Liver (tissue), 9 donors: ENCODE measurements around the gene PCYT1A. TPM values are rescaled to one million over a fixed set of nuclear protein-coding genes. Genes with fewer than 3 reads are reported as not detected.

Experiments used
- DNase-seq: peaks from one replicate; pipeline ENCODE4 v3.0.0-alpha.2; 2017; ENCODE audit warnings: low spot score
- H3K27ac ChIP-seq, 2 donors: one replicate each; pipeline ENCODE4 v1.7.0; 2013; ENCODE audit warnings: inconsistent platforms in 2 of 2, low read length in 2 of 2, control low read depth in 1 of 2, low read depth in 1 of 2, mild to moderate bottlenecking in 1 of 2
- H3K27me3 ChIP-seq, 4 donors: one replicate each; pipeline versions ENCODE4 v1.6.1 to v1.7.0; 2013; ENCODE audit warnings: low read length in 3 of 4, inconsistent platforms in 1 of 4, mild to moderate bottlenecking in 1 of 4, moderate library complexity in 1 of 4; ENCODE audit not compliant: control insufficient read depth in 4 of 4, insufficient read depth in 4 of 4
- H3K36me3 ChIP-seq, 4 donors: one replicate each; pipeline versions ENCODE4 v1.6.1 to v1.7.0; 2013; ENCODE audit warnings: low read length in 3 of 4, mild to moderate bottlenecking in 3 of 4, low read depth in 1 of 4, moderate library complexity in 1 of 4; ENCODE audit not compliant: control insufficient read depth in 4 of 4, insufficient read depth in 3 of 4
- H3K4me1 ChIP-seq, 4 donors: one replicate each; pipeline versions ENCODE4 v1.6.1 to v1.7.0; 2013; ENCODE audit warnings: low read length in 3 of 4, mild to moderate bottlenecking in 3 of 4, moderate library complexity in 1 of 4; ENCODE audit not compliant: control insufficient read depth in 4 of 4, insufficient read depth in 4 of 4
- H3K4me3 ChIP-seq, 3 donors: one replicate each; pipeline versions ENCODE4 v1.6.1 to v1.7.0; 2013; ENCODE audit warnings: low read length in 3 of 3, control low read depth in 1 of 3, low read depth in 1 of 3, mild to moderate bottlenecking in 1 of 3
- H3K9ac ChIP-seq, 2 donors: one replicate each; pipeline ENCODE4 v1.7.0; 2013; ENCODE audit warnings: low read length in 2 of 2, mild to moderate bottlenecking in 2 of 2, moderate library complexity in 2 of 2, control low read depth in 1 of 2, low read depth in 1 of 2
- H3K9me3 ChIP-seq, 4 donors: one replicate each; pipeline versions ENCODE4 v1.6.1 to v1.7.0; 2013; ENCODE audit warnings: low read length in 3 of 4; ENCODE audit not compliant: control insufficient read depth in 4 of 4
- ATF3 ChIP-seq: IDR thresholded peaks from 2 replicates; pipeline ENCODE4 v1.6.1; 2016; ENCODE audit warnings: antibody characterized with exemption
- EGR1 ChIP-seq, 2 donors: IDR thresholded peaks; 2 replicates each; pipeline ENCODE4 v1.6.1; 2016 to 2018; ENCODE audit warnings: antibody characterized with exemption in 2 of 2, low read depth in 2 of 2
- FOXA1 ChIP-seq: IDR thresholded peaks from 2 replicates; pipeline ENCODE4 v1.6.1; 2016; ENCODE audit warnings: antibody characterized with exemption
- FOXA2 ChIP-seq: IDR thresholded peaks from 2 replicates; pipeline ENCODE4 v1.6.1; 2016; ENCODE audit warnings: antibody characterized with exemption
- GABPA ChIP-seq, 2 donors: IDR thresholded peaks in 1 of 2; conservative IDR thresholded peaks in 1 of 2; 2 replicates each; pipeline ENCODE4 v1.6.1; 2016; ENCODE audit warnings: antibody characterized with exemption in 2 of 2, mild to moderate bottlenecking in 1 of 2, moderate library complexity in 1 of 2
- HNF4G ChIP-seq: IDR thresholded peaks from 2 replicates; pipeline ENCODE4 v1.6.1; 2016; ENCODE audit warnings: antibody characterized with exemption
- JUND ChIP-seq, 2 donors: IDR thresholded peaks; 2 replicates each; pipeline ENCODE4 v1.6.1; 2016; ENCODE audit warnings: antibody characterized with exemption in 2 of 2
- NR2F2 ChIP-seq: IDR thresholded peaks from 2 replicates; pipeline ENCODE4 v1.6.1; 2016; ENCODE audit warnings: antibody characterized with exemption
- RAD21 ChIP-seq, 2 donors: IDR thresholded peaks; 2 replicates each; pipeline ENCODE4 v1.6.1; 2016; ENCODE audit warnings: antibody characterized with exemption in 2 of 2, mild to moderate bottlenecking in 2 of 2
- REST ChIP-seq: IDR thresholded peaks from 2 replicates; pipeline ENCODE4 v1.6.1; 2016; ENCODE audit warnings: antibody characterized with exemption, mild to moderate bottlenecking
- RXRA ChIP-seq, 2 donors: IDR thresholded peaks; 2 replicates each; pipeline ENCODE4 v1.6.1; 2017 to 2018; ENCODE audit warnings: antibody characterized with exemption in 2 of 2, mild to moderate bottlenecking in 1 of 2
- SP1 ChIP-seq: IDR thresholded peaks from 2 replicates; pipeline ENCODE4 v1.6.1; 2018; ENCODE audit warnings: antibody characterized with exemption, mild to moderate bottlenecking
- YY1 ChIP-seq: IDR thresholded peaks from 2 replicates; pipeline ENCODE4 v1.6.1; 2016; ENCODE audit warnings: antibody characterized with exemption, mild to moderate bottlenecking
- ZBTB33 ChIP-seq: IDR thresholded peaks from 2 replicates; pipeline ENCODE4 v1.6.1; 2016; ENCODE audit warnings: antibody characterized with exemption
- WGBS: extraction: QIAGEN DNeasy Blood & Tissue Kit; methylation state at CpG from one replicate; pipeline ENCODE4 v1.1.7; 2013; 5-methylcytosine and 5-hydroxymethylcytosine counted together
- polyA plus RNA-seq, 2 donors: library from polyadenylated mRNA; stranded (reverse) in 1 of 2; unstranded in 1 of 2; fragments of 200-250 nt in 1 of 2; fragments of >200 nt in 1 of 2; fragmentation: Nextera tagmentation in 1 of 2; extraction: Ambion mirVana in 1 of 2; gene quantifications; one replicate each; pipeline versions ENCODE4 v1.2.1 to v1.2.3, GENCODE V29; 2013 to 2015
- total RNA-seq, 2 donors: library from RNA; depleted of rRNA; stranded (reverse); fragments of >200 nt; gene quantifications; one replicate each; pipeline ENCODE4 v1.2.3, GENCODE V29; 2014
- TF ChIP-seq, protein P1 (sequence below): IDR thresholded peaks from 2 replicates; pipeline ENCODE4 v1.6.1; 2016; ENCODE audit warnings: antibody characterized with exemption
- TF ChIP-seq, protein P2 (sequence below): fragments of 150-350 bp; IDR thresholded peaks from 2 replicates; pipeline ENCODE4 v1.5.1; 2017; ENCODE audit warnings: improper control_type of control experiment, low read depth, low read length; ENCODE audit not compliant: missing input control
- donor health status: healthy.
- donor health status: healthy.
- donor health status: healthy.
- donor health status: healthy.
- donor health status: healthy.

PCYT1A gene
- total and polyA plus RNA-seq, 4 donors: 12.5 to 56.8 (median 24.3) TPM

GRCh38 chr3:196217307-196218154, 70.0 kb downstream of the PCYT1A start:
- H3K36me3 ChIP-seq: no peaks in the 10 kb centered on the region
- WGBS: 60% methylated on average over 12 of the region's 12 CpGs
- peak overlapping the region in 1 of 2 donors; percentile 54 for H3K27ac ChIP-seq
- TF ChIP-seq ZBTB33 (no peak), RXRA (IDR thresholded peaks at IDR 0.05) (no peak), HNF4G (no peak), FOXA1 (no peak), SP1 (no peak), FOXA2 (no peak), RAD21 (IDR thresholded peaks at IDR 0.05) (no peak), JUND (IDR thresholded peaks at IDR 0.05) (no peak), NR2F2 (no peak), REST (no peak), GABPA (IDR thresholded peaks at IDR 0.05 in 1 of 2, conservative IDR thresholded peaks at IDR 0.05 in 1 of 2) (no peak), YY1 (no peak)
- no peak for DNase-seq
- H3K4me3 ChIP-seq: peak overlapping the region; percentile 49 to 87 (median 68)
- no peak overlapping the region for H3K9ac ChIP-seq
- peaks cover 20 to 49% (median 34%) of the 10 kb centered on the region in 4 donors for H3K4me1 ChIP-seq
- no peaks in the 10 kb centered on the region for H3K27me3 ChIP-seq
- H3K9me3 ChIP-seq: no peaks in the 10 kb centered on the region

DNA sequence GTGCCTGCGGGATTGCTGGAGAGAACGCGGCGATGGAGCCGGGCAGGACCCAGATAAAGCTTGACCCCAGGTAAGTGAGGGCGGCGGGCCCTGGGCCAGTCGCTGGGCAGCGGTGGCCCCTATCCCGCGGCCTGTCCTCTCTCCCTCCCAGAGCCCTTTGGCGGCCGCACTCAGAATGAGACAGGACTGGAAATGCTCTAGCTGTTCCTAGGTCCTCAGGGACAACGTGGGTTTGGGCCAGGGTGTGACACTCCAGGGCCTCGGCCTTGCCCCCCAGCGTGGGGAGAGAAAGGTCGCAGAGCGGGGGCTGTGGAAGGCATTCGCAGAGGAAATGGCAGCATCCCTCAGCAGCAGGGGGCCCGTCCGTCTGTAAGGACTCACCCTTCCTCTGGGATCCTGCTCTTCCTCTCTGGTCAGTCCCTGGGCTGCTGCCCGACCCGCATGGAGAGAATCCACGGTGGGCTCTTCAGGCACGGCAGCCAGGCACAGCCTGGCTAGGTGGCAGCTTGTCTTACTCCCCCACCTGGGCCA, 70.8 kb downstream of the PCYT1A start:
- Histone ChIP-seq H3K9me3 (no peaks in the 10 kb centered on the region), H3K36me3 (no peaks in the 10 kb centered on the region), H3K4me1 (peaks cover 20 to 49% (median 34%) of the 10 kb centered on the region in 4 donors), H3K27me3 (no peaks in the 10 kb centered on the region), H3K4me3 (peak overlapping the region; percentile 49 to 87 (median 68)), H3K9ac (peak overlapping the region in 1 of 2 donors; percentile 60), H3K27ac (peak overlapping the region; percentile 34 to 54)
- 23% methylated on average over 25 of the region's 25 CpGs for WGBS
- DNase-seq: no peak
- TF ChIP-seq, protein P1, sequence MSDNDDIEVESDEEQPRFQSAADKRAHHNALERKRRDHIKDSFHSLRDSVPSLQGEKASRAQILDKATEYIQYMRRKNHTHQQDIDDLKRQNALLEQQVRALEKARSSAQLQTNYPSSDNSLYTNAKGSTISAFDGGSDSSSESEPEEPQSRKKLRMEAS: no peak
- TF ChIP-seq FOXA1: no peak
- no peak for TF ChIP-seq HNF4G
- TF ChIP-seq RXRA (IDR thresholded peaks at IDR 0.05): no peak
- no peak for TF ChIP-seq ATF3
- TF ChIP-seq REST: no peak
- TF ChIP-seq GABPA (IDR thresholded peaks at IDR 0.05 in 1 of 2, conservative IDR thresholded peaks at IDR 0.05 in 1 of 2): no peak
- TF ChIP-seq FOXA2: no peak
- no peak for TF ChIP-seq JUND (IDR thresholded peaks at IDR 0.05)
- TF ChIP-seq, protein P2, sequence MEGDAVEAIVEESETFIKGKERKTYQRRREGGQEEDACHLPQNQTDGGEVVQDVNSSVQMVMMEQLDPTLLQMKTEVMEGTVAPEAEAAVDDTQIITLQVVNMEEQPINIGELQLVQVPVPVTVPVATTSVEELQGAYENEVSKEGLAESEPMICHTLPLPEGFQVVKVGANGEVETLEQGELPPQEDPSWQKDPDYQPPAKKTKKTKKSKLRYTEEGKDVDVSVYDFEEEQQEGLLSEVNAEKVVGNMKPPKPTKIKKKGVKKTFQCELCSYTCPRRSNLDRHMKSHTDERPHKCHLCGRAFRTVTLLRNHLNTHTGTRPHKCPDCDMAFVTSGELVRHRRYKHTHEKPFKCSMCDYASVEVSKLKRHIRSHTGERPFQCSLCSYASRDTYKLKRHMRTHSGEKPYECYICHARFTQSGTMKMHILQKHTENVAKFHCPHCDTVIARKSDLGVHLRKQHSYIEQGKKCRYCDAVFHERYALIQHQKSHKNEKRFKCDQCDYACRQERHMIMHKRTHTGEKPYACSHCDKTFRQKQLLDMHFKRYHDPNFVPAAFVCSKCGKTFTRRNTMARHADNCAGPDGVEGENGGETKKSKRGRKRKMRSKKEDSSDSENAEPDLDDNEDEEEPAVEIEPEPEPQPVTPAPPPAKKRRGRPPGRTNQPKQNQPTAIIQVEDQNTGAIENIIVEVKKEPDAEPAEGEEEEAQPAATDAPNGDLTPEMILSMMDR: no peak
- no peak for TF ChIP-seq EGR1 (IDR thresholded peaks at IDR 0.05; ENCODE audit: low read depth in 2 of 2)
